ENCODE data around the gene PAX5.

PAX5 gene

GRCh38 chr9:36985769-36986467, 48.1 kb downstream of the PAX5 start:
- no peak for DNase-seq

GRCh38 chr9:36985061-36985768, 48.9 kb downstream of the PAX5 start:
- DNase-seq, result no peak

GRCh38 chr9:36980148-36980974, 53.7 kb downstream of the PAX5 start:
- no peak for DNase-seq

- no peak for DNase-seq
Measured at GRCh38 chr9:36976371-36977030, 57.6 kb downstream of the PAX5 start.

- no peak for DNase-seq
Measured at GRCh38 chr9:36974731-36975130, 59.3 kb downstream of the PAX5 start.

- DNase-seq, result no peak
Measured at GRCh38 chr9:36971935-36972488, 62.1 kb downstream of the PAX5 start.

- DNase-seq, result no peak
Measured at GRCh38 chr9:36970007-36970888, 63.8 kb downstream of the PAX5 start.

- no peak for DNase-seq
Measured at GRCh38 chr9:36969216-36969771, 64.8 kb downstream of the PAX5 start.

- no peak for DNase-seq
Measured at GRCh38 chr9:36968574-36969215, 65.4 kb downstream of the PAX5 start.

- no peak for DNase-seq
Measured at GRCh38 chr9:36967997-36968396, 66.1 kb downstream of the PAX5 start.

- DNase-seq, result no peak
Measured at GRCh38 chr9:36966371-36967097, 67.5 kb downstream of the PAX5 start.

GRCh38 chr9:36964791-36965190, 69.3 kb downstream of the PAX5 start:
- DNase-seq, result no peak

- DNase-seq, result no peak
Measured at GRCh38 chr9:36963346-36963745, 70.7 kb downstream of the PAX5 start.

- no peak for DNase-seq
Measured at GRCh38 chr9:36962691-36963090, 71.4 kb downstream of the PAX5 start.

- DNase-seq, result no peak
Measured at GRCh38 chr9:36961561-36962325, 72.3 kb downstream of the PAX5 start.

GRCh38 chr9:36961051-36961450, 73.0 kb downstream of the PAX5 start:
- DNase-seq, result no peak

- DNase-seq, result no peak
Measured at GRCh38 chr9:36960575-36960955, 73.5 kb downstream of the PAX5 start.

- no peak for DNase-seq
Measured at GRCh38 chr9:36959681-36960574, 74.1 kb downstream of the PAX5 start.
